ENCODE data around the gene PFKFB2.

- no peak for TF ChIP-seq CTCF (IDR thresholded peaks at IDR 0.05; ENCODE audit: insufficient read depth, low read length)
- TF ChIP-seq POLR2AphosphoS5 (IDR thresholded peaks at IDR 0.05; ENCODE audit: low read depth), result no peak
- TF ChIP-seq REST (IDR thresholded peaks at IDR 0.05; ENCODE audit: insufficient replicate concordance, low read depth), result no peak
- TF ChIP-seq SPI1 (IDR thresholded peaks at IDR 0.05; ENCODE audit: borderline replicate concordance, low read depth), result no peak
These were observed 13.5 kb upstream of the PFKFB2 start for GRCh38 chr1:207039380-207040180.

All from HL-60 (cell line).